A673 (cell line): ENCODE measurements around the gene TMEM163. TPM values are rescaled to one million over a fixed set of nuclear protein-coding genes. Genes with fewer than 3 reads are reported as not detected.

ENCODE experiments used
- BruUV-seq: library from RNA; stranded (reverse); fragments of 400-500 nt; replicated peaks from 2 replicates; lab custom pipeline; 2021; lab: Mats Ljungman, UMichigan
- CTCF ChIA-PET: fragments of 300-600 bp; sonication (Branson Sonifier 250); formaldehyde crosslinking; loops from one replicate; lab custom pipeline; 2022; ENCODE audit warnings: antibody characterized with exemption; lab: Charles Lee
- POLR2A ChIA-PET: fragments of 300-600 bp; sonication (Branson Sonifier 250); formaldehyde crosslinking; loops from one replicate; lab custom pipeline; 2022; ENCODE audit warnings: antibody characterized with exemption; ENCODE audit not compliant: low non-redundant PET; lab: Charles Lee
- DNase-seq: peaks from one replicate; pipeline ENCODE4 v3.0.0-alpha.2; 2015; ENCODE audit warnings: low spot score
- H3K27ac ChIP-seq: fragments of 200-600 bp; sonication (generic); 2 replicates; pipeline ENCODE4 v1.5.1; 2016; ENCODE audit warnings: mixed run types, low read depth, mild to moderate bottlenecking, mixed read lengths, antibody characterized with exemption, low read length; ENCODE audit not compliant: poor library complexity, severe bottlenecking
- H3K27me3 ChIP-seq: fragments of 200-600 bp; sonication (generic); replicated peaks from 2 replicates; pipeline ENCODE4 v1.6.1; 2017; ENCODE audit warnings: mixed run types, low read depth, mild to moderate bottlenecking, mixed read lengths, antibody characterized with exemption, low read length; ENCODE audit not compliant: insufficient read depth, poor library complexity
- H3K36me3 ChIP-seq: fragments of 200-600 bp; sonication (generic); 2 replicates; pipeline ENCODE4 v1.6.1; 2016; ENCODE audit warnings: mixed run types, mild to moderate bottlenecking, mixed read lengths, antibody characterized with exemption, low read length; ENCODE audit not compliant: insufficient read depth, poor library complexity, severe bottlenecking
- H3K4me1 ChIP-seq: fragments of 200-600 bp; sonication (generic); 2 replicates; pipeline ENCODE4 v1.6.1; 2017; ENCODE audit warnings: mixed run types, mild to moderate bottlenecking, mixed read lengths, antibody characterized with exemption, low read length; ENCODE audit not compliant: insufficient read depth, poor library complexity, severe bottlenecking
- H3K4me3 ChIP-seq: fragments of 200-600 bp; sonication (generic); 2 replicates; pipeline ENCODE4 v1.5.1; 2016; ENCODE audit warnings: low read depth, mixed run types, mild to moderate bottlenecking, mixed read lengths, low read length; ENCODE audit not compliant: poor library complexity, severe bottlenecking
- H3K9me3 ChIP-seq: fragments of 200-600 bp; sonication (generic); 2 replicates; pipeline ENCODE4 v1.6.1; 2016; ENCODE audit warnings: mixed run types, low read depth, mild to moderate bottlenecking, mixed read lengths, antibody characterized with exemption, low read length; ENCODE audit not compliant: poor library complexity, severe bottlenecking
- CTCF ChIP-seq: fragments of 300-800, 200-600 bp; sonication (generic); conservative IDR thresholded peaks from 2 replicates; pipeline ENCODE4 v1.5.1; 2017; ENCODE audit warnings: low read depth, mild to moderate bottlenecking, antibody characterized with exemption, low read length, moderate library complexity, mixed read lengths
- EZH2 ChIP-seq: fragments of 200-600 bp; sonication (generic); IDR thresholded peaks from 2 replicates; pipeline ENCODE4 v1.6.1; 2017; ENCODE audit warnings: borderline replicate concordance, low read depth, mild to moderate bottlenecking, mixed read lengths, antibody characterized with exemption, low read length; ENCODE audit not compliant: poor library complexity, severe bottlenecking
- intact Hi-C: fragments of 100-400 bp; cut with micrococcal nuclease; formaldehyde crosslinking; loops from one replicate; pipeline ENCODE4 v1.10.0; 2022; ENCODE audit not compliant: unreplicated experiment
- total RNA-seq: library from RNA; stranded (reverse); gene quantifications from 2 replicates; pipeline ENCODE4 v1.2.3, GENCODE V29; 2021

TMEM163 gene
- total RNA-seq, 1 experiment from 2014 or later: not detected

- Histone ChIP-seq H3K4me1 (no peaks in the 10 kb centered on the region), H3K27me3 (no peaks in the 10 kb centered on the region), H3K4me3 (no peak overlapping the region), H3K36me3 (no peaks in the 10 kb centered on the region), H3K27ac (no peak overlapping the region), H3K9me3 (no peaks in the 10 kb centered on the region)
- TF ChIP-seq CTCF: no peak
- TF ChIP-seq EZH2: no peak
- CTCF ChIA-PET: no interaction called here
- DNase-seq: no peak
- POLR2A ChIA-PET: no interaction called here
- intact Hi-C loops: no loop called here
- no TSS peak for BruUV-seq
Observed at GRCh38 chr2:134457353-134457752, 261.4 kb downstream of the TMEM163 start.

GRCh38 chr2:134455426-134455825 is 263.4 kb downstream of the TMEM163 start:
- H3K27ac ChIP-seq: no peak overlapping the region
- intact Hi-C loops: no loop called here
- POLR2A ChIA-PET: no interaction called here
- BruUV-seq: no TSS peak
- no peak for TF ChIP-seq CTCF
- TF ChIP-seq EZH2: no peak
- H3K4me1 ChIP-seq: no peaks in the 10 kb centered on the region
- H3K9me3 ChIP-seq: no peaks in the 10 kb centered on the region
- H3K27me3 ChIP-seq: no peaks in the 10 kb centered on the region
- H3K4me3 ChIP-seq: no peak overlapping the region
- H3K36me3 ChIP-seq: no peaks in the 10 kb centered on the region
- CTCF ChIA-PET: no interaction called here
- DNase-seq: no peak

GRCh38 chr2:134454931-134455330 is 263.9 kb downstream of the TMEM163 start:
- ChIA-PET POLR2A (no interaction called here), CTCF (no interaction called here)
- no peak for DNase-seq
- intact Hi-C loops: loop anchor here (5.0 kb wide), 1 partner anchor 442 kb away; no protein-coding TSS in a partner anchor
- BruUV-seq: no TSS peak
- Histone ChIP-seq H3K36me3 (no peaks in the 10 kb centered on the region), H3K27ac (no peak overlapping the region), H3K27me3 (no peaks in the 10 kb centered on the region), H3K4me1 (no peaks in the 10 kb centered on the region), H3K4me3 (no peak overlapping the region), H3K9me3 (no peaks in the 10 kb centered on the region)
- no peak for TF ChIP-seq EZH2
- no peak for TF ChIP-seq CTCF
